GM18870 (cell line): Measurements from ENCODE around the gene CTTN.
"Not testable (repeated sequence)": the region's sequence is repeated elsewhere in the genome, so short reads cannot be mapped to it uniquely, and the experiment has no call there.

Experiments
- ATAC-seq: cut with Tn5 transposase; IDR thresholded peaks from one replicate; pipeline ENCODE4 v1.9.1; 2021; ENCODE audit warnings: moderate library complexity; ENCODE audit not compliant: unreplicated experiment

The CTTN gene

GRCh38 chr11:70381350-70381749, 17.0 kb upstream of the CTTN start:
- ATAC-seq, result no peak

- ATAC-seq, result no peak
Measured at GRCh38 chr11:70381872-70382861, 16.2 kb upstream of the CTTN start.

GRCh38 chr11:70383664-70384565, 14.4 kb upstream of the CTTN start:
- ATAC-seq, result no peak

GRCh38 chr11:70384566-70385152, 13.7 kb upstream of the CTTN start:
- ATAC-seq, result no peak

- ATAC-seq, result no peak
Measured at GRCh38 chr11:70387564-70387963, 10.8 kb upstream of the CTTN start.

GRCh38 chr11:70389201-70389600, 9.1 kb upstream of the CTTN start:
- ATAC-seq, result no peak

GRCh38 chr11:70390882-70391281, 7.4 kb upstream of the CTTN start:
- ATAC-seq, result not testable (repeated sequence)

- no peak for ATAC-seq
Measured at GRCh38 chr11:70394211-70394950, 3.9 kb upstream of the CTTN start.

- no peak for ATAC-seq
Measured at GRCh38 chr11:70397336-70397982, 870 bp upstream of the CTTN start.

GRCh38 chr11:70398834-70399680, 728 bp downstream of the CTTN start:
- no peak for ATAC-seq

- ATAC-seq, result no peak
Measured at GRCh38 chr11:70399681-70400112, 1.4 kb downstream of the CTTN start.

- no peak for ATAC-seq
Measured at GRCh38 chr11:70400643-70401042, 2.3 kb downstream of the CTTN start.

GRCh38 chr11:70402016-70402415, 3.7 kb downstream of the CTTN start:
- no peak for ATAC-seq

- no peak for ATAC-seq
Measured at GRCh38 chr11:70402685-70403084, 4.4 kb downstream of the CTTN start.

- no peak for ATAC-seq
Measured at GRCh38 chr11:70404244-70404643, 5.9 kb downstream of the CTTN start.

- no peak for ATAC-seq
Measured at GRCh38 chr11:70405679-70406395, 7.5 kb downstream of the CTTN start.

- ATAC-seq, result no peak
Measured at GRCh38 chr11:70407121-70407520, 8.8 kb downstream of the CTTN start.

- no peak for ATAC-seq
Measured at GRCh38 chr11:70407814-70408213, 9.5 kb downstream of the CTTN start.
